Measurements from ENCODE around the gene CSH2.
A peak's percentile ranks its signal among the peaks of the same experiment; 100 is the strongest.

CSH2 gene

DNA sequence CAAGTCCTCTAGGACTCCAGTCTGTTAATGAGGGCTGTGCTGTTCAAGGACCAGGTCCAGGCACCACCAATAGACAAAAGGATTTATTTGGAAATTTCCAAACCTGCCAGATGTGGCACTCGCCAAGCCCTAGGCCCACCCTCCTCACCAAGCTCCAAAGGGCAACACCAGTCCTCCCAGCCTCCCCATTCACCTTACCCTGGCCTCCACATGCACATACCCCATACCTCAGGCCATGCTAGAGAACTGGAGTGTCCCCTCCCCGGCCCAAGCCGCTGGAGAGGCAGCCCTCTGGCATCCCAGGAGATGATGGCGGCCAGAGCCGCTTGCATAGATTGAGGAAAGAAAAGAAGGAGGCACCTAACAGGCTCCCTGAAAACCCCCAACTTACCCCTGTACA is 41.5 kb downstream of the CSH2 start:
- DNase-seq: no peak

DNA sequence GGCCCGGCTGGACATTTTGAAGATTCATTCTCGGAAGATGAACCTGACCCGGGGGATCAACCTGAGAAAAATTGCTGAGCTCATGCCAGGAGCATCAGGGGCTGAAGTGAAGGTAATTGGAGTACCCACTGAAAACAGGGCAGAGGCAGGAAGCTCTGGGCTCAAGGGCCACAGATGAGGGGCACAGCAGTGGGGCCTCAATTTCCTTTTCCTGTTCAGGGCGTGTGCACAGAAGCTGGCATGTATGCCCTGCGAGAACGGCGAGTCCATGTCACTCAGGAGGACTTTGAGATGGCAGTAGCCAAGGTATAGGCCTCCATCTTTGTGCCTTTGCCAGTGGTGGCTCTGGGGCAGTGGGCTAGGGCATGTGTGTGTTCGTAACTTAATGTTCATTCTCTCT is 42.0 kb downstream of the CSH2 start:
- DNase-seq: no peak

- DNase-seq: no peak
These were observed 42.5 kb downstream of the CSH2 start for GRCh38 chr17:63830904-63831491.

DNA sequence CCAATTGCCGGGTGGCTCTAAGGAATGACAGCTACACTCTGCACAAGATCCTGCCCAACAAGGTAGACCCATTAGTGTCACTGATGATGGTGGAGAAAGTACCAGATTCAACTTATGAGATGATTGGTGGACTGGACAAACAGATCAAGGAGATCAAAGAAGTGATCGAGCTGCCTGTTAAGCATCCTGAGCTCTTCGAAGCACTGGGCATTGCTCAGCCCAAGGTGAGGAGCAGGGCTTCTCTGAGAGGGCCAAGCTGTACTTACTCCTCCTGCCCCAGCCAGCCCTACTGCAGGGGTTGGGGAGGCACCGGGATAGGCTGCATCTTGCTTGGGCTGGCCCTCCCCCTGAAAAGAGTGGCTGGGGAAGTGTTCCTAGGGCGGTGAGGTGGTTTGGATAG is 43.2 kb downstream of the CSH2 start:
- DNase-seq: no peak

- DNase-seq: no peak
These were observed 44.5 kb downstream of the CSH2 start for GRCh38 chr17:63828936-63829335.

- DNase-seq: no peak
These were observed 45.7 kb downstream of the CSH2 start for GRCh38 chr17:63827801-63828221.

GRCh38 chr17:63827002-63827800 is 46.3 kb downstream of the CSH2 start, which contains the start of the genes FTSJ3 and PSMC5:
Gene FTSJ3 (minus strand): TSS chr17:63827663. CDS start chr17:63826902, 761 bp downstream.
Gene PSMC5 (plus strand): TSS chr17:63827431. CDS start chr17:63827491, 60 bp downstream.
- peak; percentile 90 for DNase-seq

DNA sequence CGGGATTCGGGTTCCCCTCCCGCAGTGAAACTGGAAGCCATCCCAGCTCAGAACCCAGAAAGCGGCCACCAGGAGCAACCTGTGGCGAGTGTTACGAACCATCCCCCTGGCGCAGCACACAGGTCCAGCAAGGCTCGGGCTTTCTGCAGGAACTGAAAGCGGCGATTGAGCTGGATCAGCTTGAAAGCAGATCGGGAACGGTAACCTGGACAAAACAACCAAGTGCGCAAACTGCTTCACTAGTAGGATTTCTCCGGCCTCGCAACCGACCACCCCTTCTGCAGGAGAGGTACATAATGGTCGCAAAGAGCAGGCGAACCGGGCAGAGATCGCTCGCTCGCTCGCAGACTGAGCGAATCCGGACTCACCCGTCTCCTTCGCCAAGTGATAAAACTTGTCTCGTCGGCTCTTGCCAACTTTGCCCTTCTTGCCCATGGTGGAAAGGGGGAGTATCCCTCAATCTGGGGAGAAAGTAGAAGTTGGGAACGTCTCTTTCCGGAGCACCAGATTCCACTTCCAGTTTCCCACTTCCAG is 46.9 kb downstream of the CSH2 start:
- DNase-seq: no peak

DNA sequence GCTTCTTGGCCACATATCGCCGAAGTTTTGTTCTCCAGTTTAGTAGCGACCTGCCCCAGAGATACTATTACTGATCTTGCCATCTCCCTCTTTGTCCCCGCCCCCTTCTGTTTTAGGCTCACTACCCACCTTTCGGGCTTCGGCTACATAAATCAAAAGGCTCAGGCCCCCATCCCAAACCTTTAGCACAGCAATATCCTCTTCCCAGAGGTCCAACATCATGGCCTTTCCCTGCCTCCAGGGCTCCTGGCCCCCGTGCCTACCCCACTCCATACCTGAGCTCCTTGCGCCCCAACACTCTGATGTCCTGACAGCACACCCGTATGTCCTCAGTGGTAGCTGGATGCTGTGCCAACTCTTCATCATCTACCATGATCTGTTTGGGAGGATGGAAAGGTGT is 49.1 kb downstream of the CSH2 start:
- DNase-seq: no peak

- DNase-seq: no peak
These were observed 49.7 kb downstream of the CSH2 start for GRCh38 chr17:63823659-63824331.

- DNase-seq: no peak
These were observed 50.9 kb downstream of the CSH2 start for GRCh38 chr17:63822537-63822936.

Data from NCI-H226 (cell line).